HG03039 (cell line): ENCODE data around the gene KIF26B.

Experiments used
- ATAC-seq: cut with Tn5 transposase; IDR thresholded peaks from one replicate; pipeline ENCODE4 v1.9.1; 2021; ENCODE audit warnings: mild to moderate bottlenecking, moderate library complexity; ENCODE audit not compliant: unreplicated experiment

The KIF26B gene

DNA sequence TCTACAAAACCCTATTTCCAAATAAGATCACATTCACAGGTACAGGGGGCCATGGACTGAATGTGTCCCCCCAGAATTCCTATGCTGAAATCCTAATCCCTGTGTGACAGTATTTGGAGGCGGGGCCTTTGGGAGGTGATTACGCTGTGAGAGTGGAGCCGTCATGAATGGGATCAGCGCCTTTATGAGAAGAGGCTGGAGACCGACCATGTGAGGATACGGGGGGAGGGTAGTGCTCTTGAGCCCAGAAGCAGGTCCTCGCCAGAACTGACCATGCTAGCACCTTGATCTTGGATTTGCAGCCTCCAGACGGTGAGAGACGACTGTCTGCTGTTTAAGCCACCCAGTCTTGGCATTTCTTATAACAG is 23.8 kb upstream of the KIF26B start:
- no peak for ATAC-seq

DNA sequence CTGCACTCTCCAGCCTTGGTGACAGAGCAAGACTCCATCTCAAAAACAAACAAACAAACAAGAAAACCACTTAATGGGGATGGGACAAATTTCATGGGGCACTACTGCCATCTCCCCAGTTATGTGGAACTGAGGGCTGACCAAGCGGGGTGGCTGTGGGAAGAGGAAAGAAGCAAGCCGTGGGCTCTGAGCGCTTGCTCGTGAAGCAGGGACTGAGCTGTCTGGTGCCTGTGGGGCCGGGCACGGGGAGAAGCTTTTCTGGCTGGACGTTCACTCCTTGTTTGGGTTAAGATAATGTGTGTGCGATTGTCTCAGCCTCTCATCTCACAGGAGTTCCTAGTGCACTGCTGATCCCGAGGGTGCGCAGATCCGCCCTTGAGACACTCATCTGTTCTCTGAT is 22.0 kb upstream of the KIF26B start:
- ATAC-seq, result no peak

DNA sequence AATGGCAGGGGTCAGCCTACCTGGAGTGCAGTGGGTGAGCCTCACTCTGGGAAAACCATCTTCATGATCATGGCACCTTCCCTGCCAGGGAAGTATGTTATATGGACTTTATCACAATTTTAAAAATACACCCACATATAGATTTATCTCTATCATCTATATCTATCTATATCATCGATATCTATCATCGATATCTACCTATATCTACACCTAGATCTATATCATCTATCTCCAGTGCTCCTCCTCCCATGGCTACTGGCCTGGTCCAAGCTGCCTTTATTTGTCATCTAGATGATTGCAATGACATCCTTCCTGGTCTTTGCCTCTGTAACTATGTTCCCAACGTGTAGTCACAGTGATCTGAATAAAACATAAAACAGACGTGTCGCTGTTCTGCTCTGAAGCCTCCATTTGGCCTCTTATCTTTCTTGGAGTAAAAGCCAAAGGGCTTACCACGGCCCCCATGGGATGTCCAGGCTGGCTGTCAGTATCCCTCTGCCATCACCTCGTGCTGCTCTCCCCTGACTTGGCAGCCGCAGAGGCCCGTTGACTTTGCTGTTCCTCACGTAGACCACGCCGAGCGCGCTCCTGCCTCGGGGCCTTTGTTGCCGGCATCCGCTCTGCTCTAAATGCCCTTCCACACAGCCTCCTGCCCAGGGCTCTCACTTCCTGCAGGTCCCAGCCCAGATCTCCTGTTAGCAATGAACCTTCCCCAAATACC is 20.6 kb upstream of the KIF26B start:
- ATAC-seq, result no peak

DNA sequence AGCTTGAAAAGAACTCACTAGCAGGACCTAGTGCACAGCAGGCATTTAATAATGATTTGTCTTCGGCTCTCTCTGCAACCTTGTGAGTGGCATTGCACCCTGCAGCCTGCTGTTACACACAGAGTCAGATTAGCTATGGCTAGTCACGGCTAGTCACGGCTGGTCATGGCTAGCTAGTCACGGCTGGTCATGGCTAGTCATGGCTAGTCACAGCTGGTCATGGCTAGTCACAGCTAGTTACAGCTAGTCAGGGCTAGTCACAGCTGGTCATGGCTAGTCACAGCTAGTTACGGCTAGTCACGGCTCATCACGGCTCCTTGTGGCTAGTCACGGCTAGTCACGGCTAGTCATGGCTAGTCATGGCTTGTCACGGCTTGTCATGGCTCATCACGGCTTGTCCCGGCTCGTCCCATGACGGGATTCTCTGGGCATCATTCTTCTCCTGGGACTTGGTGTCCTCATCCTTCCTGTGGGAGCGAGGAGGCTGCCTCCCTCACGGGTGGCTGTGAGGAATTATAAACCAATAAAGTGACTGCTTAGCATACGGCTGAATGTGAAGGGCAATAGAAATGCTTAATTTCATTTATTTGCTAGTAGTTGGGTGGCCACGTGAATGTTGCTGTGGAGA is 12.5 kb upstream of the KIF26B start:
- no peak for ATAC-seq

DNA sequence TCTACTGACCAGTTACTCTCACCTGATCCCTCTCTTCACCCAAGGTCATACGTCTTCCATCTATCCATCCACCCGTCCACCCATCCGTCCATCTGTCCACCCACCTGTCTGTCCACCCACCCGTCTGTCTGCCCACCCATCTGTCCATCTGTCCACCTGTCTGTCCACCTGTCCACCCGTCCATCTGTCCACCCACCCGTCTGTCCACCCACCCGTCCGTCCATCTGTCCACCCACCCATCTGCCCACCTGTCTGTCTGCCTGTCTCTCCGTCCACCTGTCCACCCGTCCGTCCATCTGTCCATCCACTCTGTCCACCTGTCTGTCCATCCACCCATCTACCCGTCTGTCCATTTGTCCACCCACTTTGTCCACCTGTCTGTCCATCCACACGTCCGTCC is 11.8 kb upstream of the KIF26B start:
- no peak for ATAC-seq

DNA sequence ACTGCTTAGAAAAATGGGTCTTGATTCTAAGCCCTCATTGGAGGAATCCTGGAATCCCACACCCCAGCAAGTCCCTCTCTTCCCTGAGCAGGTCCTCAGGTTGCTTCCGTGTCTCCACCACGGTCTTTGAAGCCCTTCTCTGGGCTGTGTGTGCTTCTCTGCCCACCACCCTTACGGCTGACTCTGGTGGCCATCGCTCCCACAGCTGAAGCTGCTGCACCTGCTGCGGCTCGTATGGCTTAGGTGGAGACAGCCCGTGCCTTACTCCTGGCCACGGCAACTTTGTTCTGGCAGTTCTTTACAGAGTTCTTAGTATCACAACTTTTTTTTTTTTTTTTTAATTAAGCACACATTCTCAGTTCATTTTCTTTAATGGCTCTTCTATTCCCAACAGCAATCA is 10.9 kb upstream of the KIF26B start:
- ATAC-seq, result no peak

DNA sequence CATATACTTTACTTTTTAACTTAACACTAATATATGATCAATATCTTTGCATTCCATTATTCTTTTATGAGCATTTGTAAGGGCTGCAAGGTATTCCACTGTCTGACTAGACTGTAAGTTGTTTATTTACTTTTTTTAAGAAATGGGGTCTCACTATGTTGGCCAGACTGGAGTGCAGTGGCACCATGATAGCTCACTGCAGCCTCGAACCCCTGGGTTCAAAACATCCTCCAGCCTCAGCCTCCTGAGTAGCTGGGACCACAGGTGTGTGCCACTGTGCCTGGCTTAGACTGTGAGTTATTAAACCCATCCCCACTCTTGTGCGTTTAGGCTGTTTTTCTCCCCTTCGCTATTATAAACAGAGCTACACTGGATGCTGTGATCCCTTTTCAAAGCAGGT is 6.7 kb upstream of the KIF26B start:
- ATAC-seq, result no peak

DNA sequence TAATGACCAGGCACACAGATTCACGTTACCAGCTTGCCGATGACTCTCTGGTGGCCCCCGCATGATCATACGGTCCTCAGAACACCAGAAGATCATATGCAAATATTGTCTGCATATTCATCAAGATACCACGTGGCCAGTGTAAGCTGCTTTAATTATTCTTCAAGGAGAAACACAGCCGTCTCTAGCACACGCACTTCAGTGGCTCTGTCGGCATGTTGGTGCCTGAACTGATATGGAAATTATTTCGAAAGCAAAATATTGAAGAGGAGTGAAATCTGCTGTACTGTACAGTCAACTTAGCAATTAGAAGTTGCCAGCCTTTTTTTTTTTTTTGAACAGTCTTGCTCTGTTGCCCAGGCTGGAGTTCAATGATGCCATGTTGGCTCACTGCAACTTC is 5.9 kb upstream of the KIF26B start:
- ATAC-seq, result no peak

DNA sequence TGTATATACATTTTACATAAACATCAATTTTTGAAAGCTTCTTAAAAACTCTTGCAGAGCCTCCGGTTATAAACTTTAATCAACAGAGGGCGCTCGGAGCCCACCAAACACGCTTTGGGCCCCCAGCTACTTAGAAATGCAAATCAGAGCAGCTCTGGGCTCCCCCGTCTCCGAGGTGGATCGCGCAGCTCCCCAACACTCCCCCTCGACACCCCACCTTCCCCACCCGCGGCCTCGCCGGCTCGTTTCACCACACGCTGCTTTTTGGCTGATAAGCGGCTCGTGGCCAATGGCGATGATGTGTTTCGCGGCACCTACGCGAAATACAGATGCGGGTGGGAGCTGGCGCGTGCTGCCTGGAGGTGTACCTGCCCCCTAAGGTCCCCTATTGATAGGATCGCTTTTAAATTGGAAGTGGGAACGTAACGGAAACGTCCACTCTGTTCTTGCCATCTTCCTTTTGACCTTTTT is 1.7 kb upstream of the KIF26B start:
- ATAC-seq, result no peak

DNA sequence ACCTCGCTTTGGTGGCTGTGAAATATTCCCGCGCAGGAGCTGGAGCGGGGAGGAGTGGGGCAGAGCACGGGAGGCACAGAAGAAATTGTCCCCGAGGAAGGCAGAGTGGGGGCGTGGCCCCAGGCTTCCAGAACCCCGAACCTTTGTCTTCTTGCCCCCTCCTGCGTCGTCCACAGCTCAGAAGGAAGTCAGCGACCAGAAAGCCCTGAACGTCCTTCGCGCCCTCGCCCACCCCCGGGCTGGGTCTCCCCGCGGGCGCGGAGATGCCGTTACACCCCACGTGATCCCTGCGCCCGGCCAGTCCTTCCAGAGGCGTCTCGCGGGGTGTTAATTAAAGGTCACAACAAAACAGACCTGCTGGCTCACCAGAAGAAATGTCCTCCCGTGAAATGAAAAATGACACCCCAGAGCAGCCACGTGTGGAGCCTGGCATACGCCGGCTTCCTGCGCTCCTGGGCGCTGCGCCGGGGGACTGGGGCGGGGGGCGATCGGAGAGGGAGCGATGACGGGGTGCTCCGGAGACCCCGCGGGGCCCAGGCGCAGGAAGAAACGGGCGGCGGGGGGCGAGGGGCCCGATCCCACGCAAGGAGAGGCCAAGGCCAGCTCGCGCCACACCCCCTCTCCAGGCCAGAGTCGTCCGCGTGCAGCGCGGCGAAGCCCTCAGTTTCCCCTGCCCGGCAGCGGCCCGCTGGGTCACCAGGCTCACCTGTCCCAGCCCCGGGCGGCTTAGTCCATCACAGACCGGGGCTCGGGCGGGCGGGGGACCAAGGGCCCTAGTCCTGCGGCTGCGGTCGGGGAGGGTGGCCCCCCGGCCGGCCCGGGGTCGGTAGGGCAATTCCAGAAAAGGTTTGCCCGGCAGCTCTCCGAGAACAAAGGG is 995 bp upstream of the KIF26B start:
- ATAC-seq, result no peak

DNA sequence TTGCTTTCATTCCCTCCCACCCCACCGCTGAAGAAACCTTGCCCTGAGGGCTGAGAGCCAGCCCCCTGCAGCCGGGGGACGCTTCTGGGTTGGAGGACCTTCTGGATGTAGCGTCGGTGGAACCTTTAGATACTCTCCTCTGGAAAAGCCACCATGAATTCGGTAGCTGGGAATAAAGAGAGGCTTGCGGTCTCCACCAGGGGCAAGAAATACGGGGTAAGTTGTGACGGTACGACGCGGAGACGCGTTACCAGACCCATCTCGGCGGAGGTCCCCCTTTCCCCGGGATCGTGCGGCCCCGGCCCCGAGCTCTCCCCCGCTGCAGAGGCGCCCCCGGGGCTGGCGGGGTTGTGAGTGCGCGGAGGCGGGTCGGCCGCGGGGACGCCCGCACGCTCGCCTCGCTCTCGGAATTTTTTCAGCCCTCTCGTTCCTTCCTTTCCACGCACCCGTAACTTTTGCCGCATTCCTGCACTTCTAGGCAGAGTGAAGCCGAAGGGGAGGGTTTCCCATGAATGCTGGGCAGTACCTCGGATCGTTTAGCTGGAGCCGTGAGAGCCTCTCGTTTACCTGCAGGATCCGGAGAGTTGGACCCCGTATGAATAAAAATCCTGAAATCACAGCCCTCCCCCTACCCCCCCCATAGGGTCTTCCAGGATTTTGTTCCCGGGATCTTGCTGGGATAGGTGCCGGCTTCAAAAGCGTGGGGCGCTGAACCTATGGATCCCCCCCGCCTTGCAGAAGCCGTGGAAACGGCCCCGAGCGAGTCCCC is 671 bp downstream of the KIF26B start:
- no peak for ATAC-seq

DNA sequence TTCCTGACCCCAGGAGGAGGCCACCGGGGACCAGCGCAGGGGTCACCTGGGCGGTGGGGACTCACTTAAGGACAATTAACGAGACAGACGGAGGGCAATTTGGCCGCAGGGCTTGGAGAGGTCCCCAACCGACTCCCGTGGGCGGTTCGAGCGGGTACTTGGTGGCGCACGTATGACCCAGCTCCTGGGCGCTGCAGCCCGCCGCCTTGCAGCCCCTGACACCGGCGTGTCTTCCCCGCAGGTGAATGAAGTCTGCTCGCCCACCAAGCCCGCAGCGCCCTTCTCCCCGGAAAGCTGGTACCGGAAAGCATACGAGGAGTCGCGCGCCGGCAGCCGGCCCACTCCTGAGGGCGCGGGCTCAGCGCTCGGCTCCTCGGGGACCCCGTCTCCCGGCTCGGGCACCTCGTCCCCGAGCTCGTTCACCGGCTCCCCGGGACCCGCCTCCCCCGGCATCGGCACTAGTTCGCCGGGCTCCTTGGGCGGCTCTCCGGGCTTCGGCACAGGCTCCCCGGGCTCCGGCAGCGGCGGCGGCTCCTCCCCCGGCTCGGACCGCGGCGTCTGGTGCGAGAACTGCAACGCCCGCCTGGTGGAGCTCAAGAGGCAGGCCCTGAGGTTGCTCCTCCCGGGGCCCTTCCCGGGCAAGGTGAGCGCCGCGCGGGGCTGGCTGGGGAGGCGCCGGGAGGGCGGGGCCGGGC is 1.4 kb downstream of the KIF26B start:
- peak; percentile 82 for ATAC-seq

DNA sequence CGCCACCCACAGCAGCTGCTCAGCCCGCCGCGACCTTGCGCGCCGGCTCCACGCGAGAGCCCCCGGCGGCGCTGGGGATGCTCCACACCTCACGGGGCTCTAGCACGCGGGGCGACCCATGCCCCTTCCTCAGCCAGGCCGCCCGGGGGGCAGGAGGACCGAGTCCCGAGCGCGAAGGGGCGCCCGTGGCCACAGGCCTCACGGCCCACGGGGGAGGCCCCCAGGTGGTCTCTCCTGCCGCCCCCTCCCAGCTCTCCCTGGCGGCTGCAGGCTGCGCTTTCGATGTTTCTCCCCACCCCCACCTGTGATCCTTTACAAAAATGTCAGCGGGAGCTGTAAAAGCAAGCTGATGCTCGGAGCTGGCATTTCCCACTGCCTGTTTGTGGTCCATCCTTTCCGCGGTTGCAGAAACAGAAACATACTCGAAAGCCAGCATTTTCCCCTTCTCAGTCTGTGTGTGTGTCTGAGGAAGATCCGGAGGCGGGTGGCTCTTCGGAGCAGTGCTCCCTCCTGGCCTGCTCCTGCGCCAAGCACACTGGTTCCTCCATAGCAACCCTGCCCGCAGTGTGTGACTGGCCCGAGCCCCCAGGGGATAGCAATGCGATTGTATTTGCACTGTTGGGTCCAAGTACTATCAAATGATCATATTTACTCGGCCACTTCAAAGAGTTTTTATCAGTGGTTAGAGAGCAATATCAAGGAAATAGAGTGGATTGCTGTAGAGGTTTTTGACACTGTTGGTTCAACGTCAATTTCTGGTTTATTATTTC is 2.1 kb downstream of the KIF26B start:
- ATAC-seq, result no peak

DNA sequence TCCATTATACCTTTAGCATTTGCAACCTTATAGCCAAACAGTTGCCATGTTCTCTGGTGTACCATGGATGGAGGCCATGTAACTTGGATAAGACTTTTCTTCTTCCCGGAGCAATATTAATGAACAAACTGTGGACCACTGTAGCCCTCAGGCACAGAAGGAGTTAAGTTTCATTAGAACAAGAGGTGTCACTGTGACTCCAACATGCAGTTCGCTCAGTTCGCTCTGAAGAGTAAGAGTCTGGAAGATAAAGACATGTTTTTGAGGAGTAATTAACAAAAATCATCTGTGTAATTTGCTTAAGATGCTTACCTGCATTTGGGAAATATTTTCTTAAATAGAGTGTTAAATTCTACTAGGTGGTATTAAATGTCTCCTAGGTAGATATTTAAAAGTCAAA is 4.1 kb downstream of the KIF26B start:
- no peak for ATAC-seq

DNA sequence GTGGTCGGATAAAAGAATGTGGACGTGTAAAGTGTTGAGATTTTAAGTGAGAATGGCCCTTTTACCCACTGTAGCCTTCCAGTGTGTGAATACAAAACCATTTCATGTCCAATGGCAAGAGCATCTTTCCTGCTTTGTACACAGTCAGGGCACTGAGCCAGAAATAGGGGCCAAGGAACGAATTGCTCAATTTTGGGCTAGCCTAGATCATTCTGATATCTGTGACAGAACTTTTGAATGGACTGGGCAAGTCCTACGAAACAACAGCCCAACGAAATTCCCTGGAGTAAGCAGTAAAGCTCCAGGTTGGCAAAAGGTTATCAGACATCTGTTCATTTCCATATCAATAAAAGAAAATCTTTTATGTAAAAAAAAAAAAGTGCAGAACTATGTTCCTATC is 5.5 kb downstream of the KIF26B start:
- ATAC-seq, result no peak

DNA sequence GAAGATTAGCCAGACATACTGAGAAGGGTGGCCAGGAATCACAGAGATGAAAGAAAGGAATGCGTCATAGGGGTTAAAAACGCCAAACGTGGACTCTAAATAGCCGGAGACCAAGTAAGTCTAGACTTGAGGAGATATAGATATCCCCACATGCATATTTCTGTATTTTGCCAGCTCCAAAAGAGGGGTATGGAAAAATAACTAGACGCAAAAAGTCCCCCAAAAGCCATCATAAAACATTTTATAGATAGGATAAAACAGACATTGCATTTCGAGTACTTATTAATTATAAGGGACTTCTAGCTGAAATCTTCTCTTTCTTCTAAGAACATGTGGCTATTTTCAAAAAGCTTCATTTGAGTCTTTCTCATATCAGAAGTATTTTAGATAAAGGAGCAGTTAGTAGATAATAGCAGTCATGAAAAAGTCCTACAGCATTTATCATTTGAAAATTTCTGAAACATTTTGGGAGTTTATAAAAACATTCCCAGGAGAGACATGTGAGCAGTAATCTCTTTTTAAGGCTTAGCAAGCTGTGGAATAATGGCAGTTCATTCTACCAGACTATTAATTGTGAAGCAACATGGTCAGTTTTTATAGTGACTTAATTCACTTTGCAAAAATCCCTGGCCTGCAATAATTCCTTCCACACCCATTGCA is 6.1 kb downstream of the KIF26B start:
- no peak for ATAC-seq

DNA sequence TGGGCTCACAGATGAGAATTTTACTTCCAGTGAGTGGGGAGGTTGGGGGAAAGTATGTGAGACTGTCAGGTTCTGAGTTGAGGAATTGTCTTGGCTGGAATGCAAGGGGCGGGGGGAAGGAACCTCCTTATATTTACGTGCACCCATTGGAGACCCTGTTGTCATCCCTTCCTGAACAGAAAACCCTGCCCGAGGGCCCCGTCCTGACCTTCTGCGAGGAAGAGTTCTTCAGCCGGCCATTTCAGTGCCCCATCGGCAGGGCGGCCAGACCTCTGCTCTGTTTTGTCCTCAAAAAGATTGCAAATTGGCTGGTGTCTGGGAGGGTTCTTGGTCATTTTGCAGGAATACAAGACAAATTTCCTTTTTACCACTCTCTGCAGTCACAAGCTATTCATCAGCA is 7.1 kb downstream of the KIF26B start:
- ATAC-seq, result no peak

DNA sequence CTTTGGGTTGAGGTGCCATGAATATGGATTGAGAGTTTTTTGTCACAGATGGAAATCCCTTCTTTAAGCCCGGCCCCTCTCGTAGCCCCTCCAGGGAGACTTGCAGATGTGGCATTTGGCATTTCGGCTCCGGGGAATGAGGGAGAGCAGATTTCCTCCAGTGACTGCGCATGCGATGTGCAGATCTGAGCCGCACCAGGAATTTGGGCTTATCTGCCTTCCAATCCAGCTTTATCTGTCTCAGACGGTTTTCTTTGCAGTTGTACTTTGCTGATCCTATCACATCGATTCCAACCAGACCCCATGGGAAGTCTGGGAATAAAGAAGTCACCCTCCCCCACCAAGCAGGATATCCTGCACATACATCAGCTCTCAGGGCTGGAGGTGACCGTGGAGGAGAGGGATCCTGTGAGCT is 11.7 kb downstream of the KIF26B start:
- ATAC-seq, result no peak

DNA sequence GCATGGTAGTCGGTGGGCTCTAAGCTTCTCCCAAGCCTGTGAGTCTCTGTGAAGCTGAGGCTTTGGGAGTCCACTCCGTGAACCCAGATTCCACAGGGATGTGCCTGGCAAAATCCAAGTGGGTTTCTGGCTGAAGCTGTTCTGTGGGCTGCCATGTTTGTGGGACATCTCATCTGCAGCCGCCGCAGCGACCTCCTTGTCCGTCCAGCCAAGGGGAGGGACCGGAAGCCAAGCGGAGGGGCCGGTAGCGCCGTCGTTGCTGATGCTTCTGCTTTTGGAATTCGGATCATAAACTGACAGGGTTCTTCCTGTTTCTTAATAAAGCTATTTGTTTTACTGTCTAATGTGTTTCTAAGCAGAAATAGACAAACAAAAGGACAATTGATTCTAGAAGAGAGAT is 13.3 kb downstream of the KIF26B start:
- ATAC-seq, result no peak
